Type B pancreatic cell (in vitro differentiated cells): ENCODE data around the gene TRMU. TPM values are rescaled to one million over a fixed set of nuclear protein-coding genes. Genes with fewer than 3 reads are reported as not detected.

ENCODE experiments used
- DNase-seq: peaks from one replicate; pipeline ENCODE4 v3.0.0; 2021; ENCODE audit warnings: mixed read lengths; ENCODE audit not compliant: unreplicated experiment; ENCODE audit errors: extremely low spot score
- H3K27ac Mint-ChIP-seq: 2 replicates; pipeline ENCODE4 v1.8.0; 2021; ENCODE audit warnings: mild to moderate bottlenecking, mixed read lengths
- H3K27me3 Mint-ChIP-seq: 2 replicates; pipeline ENCODE4 v1.8.0; 2021; ENCODE audit warnings: mixed read lengths
- H3K36me3 Mint-ChIP-seq: 2 replicates; pipeline ENCODE4 v1.8.0; 2021; ENCODE audit warnings: mixed read lengths
- H3K4me1 Mint-ChIP-seq: one replicate; pipeline ENCODE4 v1.8.0; 2021; ENCODE audit warnings: mixed read lengths; ENCODE audit not compliant: unreplicated experiment
- H3K4me3 Mint-ChIP-seq: 2 replicates; pipeline ENCODE4 v1.8.0; 2021; ENCODE audit warnings: mild to moderate bottlenecking, mixed read lengths
- H3K9me3 Mint-ChIP-seq: 2 replicates; pipeline ENCODE4 v1.8.0; 2021; ENCODE audit warnings: mixed read lengths
- total RNA-seq: library from RNA; stranded (reverse); gene quantifications from 2 replicates; pipeline ENCODE4 v1.2.1, GENCODE V29; 2021; ENCODE audit warnings: low replicate concordance
- TF ChIP-seq, protein P1 (sequence below): fragments of 200-600 bp; sonication (generic); conservative IDR thresholded peaks from 2 replicates; pipeline ENCODE4 v1.5.0; 2021; ENCODE audit warnings: antibody characterized with exemption, mild to moderate bottlenecking

Gene TRMU
- total RNA-seq, 1 donor from 2014 or later, result 68.4 TPM

DNA sequence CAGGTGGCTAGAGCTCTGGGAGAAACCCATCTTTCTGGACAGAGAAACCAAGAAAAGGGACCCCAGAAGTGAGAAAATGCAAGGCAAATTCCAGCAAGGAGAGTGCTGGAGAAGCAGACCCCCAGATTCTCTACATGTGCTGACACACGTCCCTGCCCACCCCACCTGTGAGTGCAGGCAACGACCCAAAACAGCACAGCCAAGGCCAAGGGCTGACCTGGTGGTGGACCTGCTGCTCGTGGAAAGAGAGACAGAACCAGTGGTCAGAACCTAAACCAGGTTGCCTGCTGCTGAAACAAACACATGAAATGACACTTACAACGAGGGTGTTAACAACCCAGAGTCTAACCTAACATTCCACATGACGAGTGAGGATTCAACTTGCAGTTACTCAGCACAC is 24.6 kb downstream of the TRMU start:
- Mint-ChIP-seq H3K36me3 (peaks cover 11% of the 10 kb centered on the region), H3K27me3 (no peaks in the 10 kb centered on the region)

DNA sequence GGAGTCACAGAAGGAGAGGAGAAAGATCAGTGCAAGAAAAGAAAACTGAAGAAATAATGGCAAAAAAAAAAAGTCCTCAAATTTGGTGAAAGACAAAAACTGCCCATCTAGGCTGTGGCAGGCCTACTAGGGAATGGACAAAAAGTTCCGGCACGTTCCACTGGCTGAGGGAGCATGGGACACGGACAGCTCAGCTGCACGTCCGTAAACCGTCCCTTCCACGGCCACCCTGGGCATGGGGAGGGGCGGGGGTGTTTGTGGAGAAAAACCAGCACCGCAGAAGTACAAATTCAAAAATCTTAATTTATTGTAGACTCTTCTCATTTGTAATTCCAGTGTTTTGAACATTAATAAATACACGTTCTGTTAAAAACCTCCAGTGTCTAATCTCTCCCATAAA is 25.4 kb downstream of the TRMU start:
- Mint-ChIP-seq H3K4me1 (peaks cover 3% of the 10 kb centered on the region), H3K4me3 (no peak overlapping the region), H3K36me3 (peaks cover 7% of the 10 kb centered on the region), H3K9me3 (no peaks in the 10 kb centered on the region), H3K27me3 (no peaks in the 10 kb centered on the region), H3K27ac (no peak overlapping the region)
- TF ChIP-seq, protein P1, sequence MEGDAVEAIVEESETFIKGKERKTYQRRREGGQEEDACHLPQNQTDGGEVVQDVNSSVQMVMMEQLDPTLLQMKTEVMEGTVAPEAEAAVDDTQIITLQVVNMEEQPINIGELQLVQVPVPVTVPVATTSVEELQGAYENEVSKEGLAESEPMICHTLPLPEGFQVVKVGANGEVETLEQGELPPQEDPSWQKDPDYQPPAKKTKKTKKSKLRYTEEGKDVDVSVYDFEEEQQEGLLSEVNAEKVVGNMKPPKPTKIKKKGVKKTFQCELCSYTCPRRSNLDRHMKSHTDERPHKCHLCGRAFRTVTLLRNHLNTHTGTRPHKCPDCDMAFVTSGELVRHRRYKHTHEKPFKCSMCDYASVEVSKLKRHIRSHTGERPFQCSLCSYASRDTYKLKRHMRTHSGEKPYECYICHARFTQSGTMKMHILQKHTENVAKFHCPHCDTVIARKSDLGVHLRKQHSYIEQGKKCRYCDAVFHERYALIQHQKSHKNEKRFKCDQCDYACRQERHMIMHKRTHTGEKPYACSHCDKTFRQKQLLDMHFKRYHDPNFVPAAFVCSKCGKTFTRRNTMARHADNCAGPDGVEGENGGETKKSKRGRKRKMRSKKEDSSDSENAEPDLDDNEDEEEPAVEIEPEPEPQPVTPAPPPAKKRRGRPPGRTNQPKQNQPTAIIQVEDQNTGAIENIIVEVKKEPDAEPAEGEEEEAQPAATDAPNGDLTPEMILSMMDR, result no peak
- no peak for DNase-seq

More for the DNA sequence above, 24.6 kb downstream of the TRMU start:
- no peak overlapping the region for H3K27ac Mint-ChIP-seq
- no peak for DNase-seq
- H3K4me3 Mint-ChIP-seq, result no peak overlapping the region
- TF ChIP-seq, protein P1, result no peak
- no peaks in the 10 kb centered on the region for H3K9me3 Mint-ChIP-seq
- H3K4me1 Mint-ChIP-seq, result peaks cover 8% of the 10 kb centered on the region

DNA sequence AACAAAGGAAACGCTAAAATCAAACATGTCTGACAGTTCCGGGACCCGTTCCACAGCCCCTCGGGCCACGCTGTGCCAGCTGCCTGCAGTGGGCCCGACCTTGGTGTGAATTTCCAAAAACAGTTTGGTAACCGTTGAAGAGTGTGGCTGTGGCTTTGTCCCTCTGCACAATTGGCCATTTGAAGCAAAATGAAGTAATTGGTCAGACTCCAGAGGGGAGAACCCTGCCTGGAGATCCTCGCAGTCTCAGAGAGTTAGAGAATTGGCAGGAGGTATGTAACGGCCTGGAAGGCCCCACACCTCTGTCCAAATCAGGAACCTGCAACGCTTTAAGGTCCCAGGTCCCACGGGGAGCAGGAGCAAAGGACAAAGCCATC is 26.3 kb downstream of the TRMU start:
- Mint-ChIP-seq H3K27ac (no peak overlapping the region), H3K9me3 (no peaks in the 10 kb centered on the region), H3K27me3 (no peaks in the 10 kb centered on the region), H3K36me3 (peaks cover 7% of the 10 kb centered on the region), H3K4me3 (no peak overlapping the region), H3K4me1 (peaks cover 3% of the 10 kb centered on the region)
- DNase-seq, result no peak
- TF ChIP-seq, protein P1, result no peak

- peak overlapping the region; percentile 42 for H3K27ac Mint-ChIP-seq
- no peak overlapping the region for H3K4me3 Mint-ChIP-seq
- no peaks in the 10 kb centered on the region for H3K9me3 Mint-ChIP-seq
- H3K4me1 Mint-ChIP-seq, result peaks cover 3% of the 10 kb centered on the region
- DNase-seq, result no peak
- peaks cover 7% of the 10 kb centered on the region for H3K36me3 Mint-ChIP-seq
- TF ChIP-seq, protein P1, result no peak
- no peaks in the 10 kb centered on the region for H3K27me3 Mint-ChIP-seq
These were observed 26.9 kb downstream of the TRMU start for GRCh38 chr22:46362203-46362933.

DNA sequence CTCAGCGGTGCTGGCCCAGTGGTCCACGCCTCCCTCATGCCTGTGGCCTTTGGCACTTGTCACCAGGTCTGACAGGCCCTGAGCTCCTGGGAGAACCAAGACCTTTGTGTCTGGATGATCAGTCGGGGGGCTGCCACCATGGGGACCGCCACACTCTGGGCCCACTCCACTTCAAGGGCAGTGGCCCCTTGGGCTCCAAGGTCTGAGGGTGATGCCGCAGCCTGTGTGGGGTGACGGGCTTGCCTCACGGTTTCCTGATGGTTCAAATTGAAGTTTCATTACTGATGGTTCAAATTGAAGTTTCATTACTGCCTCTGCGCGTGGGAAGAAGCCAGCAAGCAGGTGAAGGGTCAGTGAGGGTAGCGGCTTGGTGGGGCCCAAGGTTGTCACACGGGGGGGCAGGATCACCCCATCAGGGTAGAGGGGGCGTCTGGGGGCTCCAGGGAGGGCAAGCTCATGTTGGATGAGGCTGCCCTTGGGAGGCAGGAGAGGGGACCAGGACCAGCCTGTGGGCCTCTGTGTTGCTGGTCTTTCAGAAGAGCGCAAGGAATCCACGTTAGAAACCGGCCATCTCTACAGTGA is 27.5 kb downstream of the TRMU start:
- peak overlapping the region; percentile 50 for H3K27ac Mint-ChIP-seq
- no peak overlapping the region for H3K4me3 Mint-ChIP-seq
- H3K36me3 Mint-ChIP-seq, result peaks cover 7% of the 10 kb centered on the region
- H3K4me1 Mint-ChIP-seq, result peaks cover 3% of the 10 kb centered on the region
- DNase-seq, result no peak
- H3K9me3 Mint-ChIP-seq, result no peaks in the 10 kb centered on the region
- TF ChIP-seq, protein P1, result no peak
- no peaks in the 10 kb centered on the region for H3K27me3 Mint-ChIP-seq
